ENCODE data around the gene ZFAND3. TPM values are rescaled to one million over a fixed set of nuclear protein-coding genes. Genes with fewer than 3 reads are reported as not detected.

The ZFAND3 gene
- total and polyA plus RNA-seq, 10 of the 15 experiments (the other 5 are each of a cell fraction or from before 2014, with no cell fraction given) = 0.90 to 34.4 (median 16.3) TPM

DNA sequence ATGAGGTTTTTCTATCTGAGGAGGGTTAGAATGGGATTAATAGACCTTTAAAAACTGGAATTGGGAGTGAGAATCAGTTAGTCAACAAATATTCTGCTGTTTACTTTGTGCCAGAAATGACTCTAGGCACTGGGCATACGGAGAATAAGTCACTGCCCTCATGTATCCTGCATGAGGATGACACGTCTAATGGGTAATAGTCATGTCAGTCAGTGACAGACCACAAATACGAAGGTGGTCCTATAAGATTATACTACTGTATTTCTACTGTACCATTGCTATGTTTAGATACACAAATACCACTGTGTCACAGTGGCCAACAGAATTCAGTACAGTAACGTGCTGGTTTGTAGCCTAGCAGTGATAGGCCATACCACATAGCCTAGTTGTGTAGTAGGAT, 30.7 kb downstream of the ZFAND3 start:
- ChIA-PET POLR2A (no interaction called here), CTCF (interaction anchor here (0.6 kb wide), 1 partner anchor 158 kb away, joined by 3 read pairs; no protein-coding TSS in a partner anchor), SMC1A (ENCODE audit: uncharacterized antibody, unreplicated experiment) (no interaction called here), RAD21 (ENCODE audit: unreplicated experiment) (interaction anchor here (1.5 kb wide), 1 partner anchor 9 kb away, joined by 3 read pairs; no protein-coding TSS in a partner anchor)
- WGBS (ENCODE audit: insufficient coverage, insufficient replicate concordance, low lambda C conversion rate, missing lambda C conversion rate) = 96% methylated on average over 4 of the region's 4 CpGs
- FAIRE-seq (no peak), ATAC-seq (peak; percentile 42; the same call in 2 of the 3 replicates), DNase-seq (ENCODE audit: low read depth, low spot score) (no peak)
- no peak overlapping the region for H2AFZ ChIP-seq (ENCODE audit: control insufficient read depth, low read depth, low read length)
- no peak for TF ChIP-seq PAX5 (IDR thresholded peaks at IDR 0.05; ENCODE audit: borderline replicate concordance, low read depth, low read length)
- no peak for TF ChIP-seq PAX8 (IDR thresholded peaks at IDR 0.05)
- no peak for TF ChIP-seq SRF (IDR thresholded peaks at IDR 0.05; ENCODE audit: low read depth in 2 of 2, low read length in 2 of 2)
- TF ChIP-seq, protein P1, sequence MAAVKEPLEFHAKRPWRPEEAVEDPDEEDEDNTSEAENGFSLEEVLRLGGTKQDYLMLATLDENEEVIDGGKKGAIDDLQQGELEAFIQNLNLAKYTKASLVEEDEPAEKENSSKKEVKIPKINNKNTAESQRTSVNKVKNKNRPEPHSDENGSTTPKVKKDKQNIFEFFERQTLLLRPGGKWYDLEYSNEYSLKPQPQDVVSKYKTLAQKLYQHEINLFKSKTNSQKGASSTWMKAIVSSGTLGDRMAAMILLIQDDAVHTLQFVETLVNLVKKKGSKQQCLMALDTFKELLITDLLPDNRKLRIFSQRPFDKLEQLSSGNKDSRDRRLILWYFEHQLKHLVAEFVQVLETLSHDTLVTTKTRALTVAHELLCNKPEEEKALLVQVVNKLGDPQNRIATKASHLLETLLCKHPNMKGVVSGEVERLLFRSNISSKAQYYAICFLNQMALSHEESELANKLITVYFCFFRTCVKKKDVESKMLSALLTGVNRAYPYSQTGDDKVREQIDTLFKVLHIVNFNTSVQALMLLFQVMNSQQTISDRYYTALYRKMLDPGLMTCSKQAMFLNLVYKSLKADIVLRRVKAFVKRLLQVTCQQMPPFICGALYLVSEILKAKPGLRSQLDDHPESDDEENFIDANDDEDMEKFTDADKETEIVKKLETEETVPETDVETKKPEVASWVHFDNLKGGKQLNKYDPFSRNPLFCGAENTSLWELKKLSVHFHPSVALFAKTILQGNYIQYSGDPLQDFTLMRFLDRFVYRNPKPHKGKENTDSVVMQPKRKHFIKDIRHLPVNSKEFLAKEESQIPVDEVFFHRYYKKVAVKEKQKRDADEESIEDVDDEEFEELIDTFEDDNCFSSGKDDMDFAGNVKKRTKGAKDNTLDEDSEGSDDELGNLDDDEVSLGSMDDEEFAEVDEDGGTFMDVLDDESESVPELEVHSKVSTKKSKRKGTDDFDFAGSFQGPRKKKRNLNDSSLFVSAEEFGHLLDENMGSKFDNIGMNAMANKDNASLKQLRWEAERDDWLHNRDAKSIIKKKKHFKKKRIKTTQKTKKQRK (IDR thresholded peaks at IDR 0.05; ENCODE audit: low read depth, low read length) = no peak
- TF ChIP-seq, protein P2, sequence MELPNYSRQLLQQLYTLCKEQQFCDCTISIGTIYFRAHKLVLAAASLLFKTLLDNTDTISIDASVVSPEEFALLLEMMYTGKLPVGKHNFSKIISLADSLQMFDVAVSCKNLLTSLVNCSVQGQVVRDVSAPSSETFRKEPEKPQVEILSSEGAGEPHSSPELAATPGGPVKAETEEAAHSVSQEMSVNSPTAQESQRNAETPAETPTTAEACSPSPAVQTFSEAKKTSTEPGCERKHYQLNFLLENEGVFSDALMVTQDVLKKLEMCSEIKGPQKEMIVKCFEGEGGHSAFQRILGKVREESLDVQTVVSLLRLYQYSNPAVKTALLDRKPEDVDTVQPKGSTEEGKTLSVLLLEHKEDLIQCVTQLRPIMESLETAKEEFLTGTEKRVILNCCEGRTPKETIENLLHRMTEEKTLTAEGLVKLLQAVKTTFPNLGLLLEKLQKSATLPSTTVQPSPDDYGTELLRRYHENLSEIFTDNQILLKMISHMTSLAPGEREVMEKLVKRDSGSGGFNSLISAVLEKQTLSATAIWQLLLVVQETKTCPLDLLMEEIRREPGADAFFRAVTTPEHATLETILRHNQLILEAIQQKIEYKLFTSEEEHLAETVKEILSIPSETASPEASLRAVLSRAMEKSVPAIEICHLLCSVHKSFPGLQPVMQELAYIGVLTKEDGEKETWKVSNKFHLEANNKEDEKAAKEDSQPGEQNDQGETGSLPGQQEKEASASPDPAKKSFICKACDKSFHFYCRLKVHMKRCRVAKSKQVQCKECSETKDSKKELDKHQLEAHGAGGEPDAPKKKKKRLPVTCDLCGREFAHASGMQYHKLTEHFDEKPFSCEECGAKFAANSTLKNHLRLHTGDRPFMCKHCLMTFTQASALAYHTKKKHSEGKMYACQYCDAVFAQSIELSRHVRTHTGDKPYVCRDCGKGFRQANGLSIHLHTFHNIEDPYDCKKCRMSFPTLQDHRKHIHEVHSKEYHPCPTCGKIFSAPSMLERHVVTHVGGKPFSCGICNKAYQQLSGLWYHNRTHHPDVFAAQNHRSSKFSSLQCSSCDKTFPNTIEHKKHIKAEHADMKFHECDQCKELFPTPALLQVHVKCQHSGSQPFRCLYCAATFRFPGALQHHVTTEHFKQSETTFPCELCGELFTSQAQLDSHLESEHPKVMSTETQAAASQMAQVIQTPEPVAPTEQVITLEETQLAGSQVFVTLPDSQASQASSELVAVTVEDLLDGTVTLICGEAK (IDR thresholded peaks at IDR 0.05; ENCODE audit: borderline replicate concordance) = no peak
- TF ChIP-seq YBX1 (IDR thresholded peaks at IDR 0.05) = no peak
- no peak for TF ChIP-seq EGR1 (IDR thresholded peaks at IDR 0.05; ENCODE audit: borderline replicate concordance in 1 of 2, low read depth in 2 of 2, low read length in 2 of 2)
- TF ChIP-seq NR2C1 (IDR thresholded peaks at IDR 0.05) = no peak
- no peak for TF ChIP-seq SUPT20H (IDR thresholded peaks at IDR 0.05; ENCODE audit: borderline replicate concordance, control insufficient read depth, low read depth, low read length)
- TF ChIP-seq FOXM1 (IDR thresholded peaks at IDR 0.05; ENCODE audit: low read depth, low read length) = no peak
- TF ChIP-seq, protein P3, sequence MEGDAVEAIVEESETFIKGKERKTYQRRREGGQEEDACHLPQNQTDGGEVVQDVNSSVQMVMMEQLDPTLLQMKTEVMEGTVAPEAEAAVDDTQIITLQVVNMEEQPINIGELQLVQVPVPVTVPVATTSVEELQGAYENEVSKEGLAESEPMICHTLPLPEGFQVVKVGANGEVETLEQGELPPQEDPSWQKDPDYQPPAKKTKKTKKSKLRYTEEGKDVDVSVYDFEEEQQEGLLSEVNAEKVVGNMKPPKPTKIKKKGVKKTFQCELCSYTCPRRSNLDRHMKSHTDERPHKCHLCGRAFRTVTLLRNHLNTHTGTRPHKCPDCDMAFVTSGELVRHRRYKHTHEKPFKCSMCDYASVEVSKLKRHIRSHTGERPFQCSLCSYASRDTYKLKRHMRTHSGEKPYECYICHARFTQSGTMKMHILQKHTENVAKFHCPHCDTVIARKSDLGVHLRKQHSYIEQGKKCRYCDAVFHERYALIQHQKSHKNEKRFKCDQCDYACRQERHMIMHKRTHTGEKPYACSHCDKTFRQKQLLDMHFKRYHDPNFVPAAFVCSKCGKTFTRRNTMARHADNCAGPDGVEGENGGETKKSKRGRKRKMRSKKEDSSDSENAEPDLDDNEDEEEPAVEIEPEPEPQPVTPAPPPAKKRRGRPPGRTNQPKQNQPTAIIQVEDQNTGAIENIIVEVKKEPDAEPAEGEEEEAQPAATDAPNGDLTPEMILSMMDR (IDR thresholded peaks at IDR 0.05 in 2 of 3, conservative IDR thresholded peaks at IDR 0.05 in 1 of 3; ENCODE audit: control insufficient read depth in 2 of 3, extremely low read depth in 1 of 3, insufficient read depth in 1 of 3, low read depth in 3 of 3, low read length in 3 of 3) = no peak
- H3K4me2 ChIP-seq (ENCODE audit: control insufficient read depth, insufficient read depth) = peak overlapping the region; percentile 2; the same call in 1 of the 2 replicates
- no TSS peak for BruUV-seq (replicated peaks)
- no peaks in the 10 kb centered on the region; the same call in 1 of the 2 replicates for H4K20me1 ChIP-seq (ENCODE audit: control insufficient read depth, insufficient read depth)
- intact Hi-C loops (cut with micrococcal nuclease; ENCODE audit: unreplicated experiment) = no loop called here
- no peak overlapping the region for H3K27ac ChIP-seq (ENCODE audit: control insufficient read depth, insufficient read depth)
- no peaks in the 10 kb centered on the region for H3K27me3 ChIP-seq (replicated peaks in 1 of 2; ENCODE audit: control insufficient read depth in 2 of 2, insufficient read depth in 2 of 2, low read length in 1 of 2)
- peaks cover 62% of the 10 kb centered on the region for H3K79me2 ChIP-seq (ENCODE audit: control insufficient read depth, insufficient read depth, low read length)
- peaks cover 0 to 3% of the 10 kb centered on the region in 2 experiments; a peak in 1 of 4 replicates for H3K36me3 ChIP-seq (ENCODE audit: control insufficient read depth in 2 of 2, insufficient read depth in 2 of 2, low read length in 1 of 2)
- H3K9ac ChIP-seq (ENCODE audit: control insufficient read depth, insufficient read depth, low read length) = no peak overlapping the region
- in situ Hi-C loops (cut with MboI) = no loop called here
- H3K9me3 ChIP-seq (replicated peaks; ENCODE audit: control insufficient read depth, insufficient read depth, low read length) = no peaks in the 10 kb centered on the region
- no peak overlapping the region for H3K4me3 ChIP-seq
- peaks cover 8% of the 10 kb centered on the region for H3K4me1 ChIP-seq (ENCODE audit: control insufficient read depth, insufficient read depth, low read length)
